ENCODE data around the gene SELPLG.

DNA sequence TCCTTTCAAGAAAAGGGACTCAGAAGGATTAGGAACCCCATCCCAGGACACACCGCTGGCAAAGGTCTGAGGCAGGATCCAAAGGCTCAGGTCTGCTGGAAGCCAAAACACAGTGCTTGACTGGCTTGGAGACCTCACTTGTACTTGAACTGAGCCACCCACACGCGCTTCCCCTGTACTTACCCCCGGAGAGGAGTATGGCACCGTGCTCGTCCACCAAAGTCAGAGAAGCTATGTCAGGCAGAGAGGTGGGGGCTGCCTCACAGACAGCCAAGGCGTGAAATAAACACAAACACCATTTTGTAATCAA, 11.1 kb upstream of the SELPLG start:
- TF ChIP-seq, protein P1, sequence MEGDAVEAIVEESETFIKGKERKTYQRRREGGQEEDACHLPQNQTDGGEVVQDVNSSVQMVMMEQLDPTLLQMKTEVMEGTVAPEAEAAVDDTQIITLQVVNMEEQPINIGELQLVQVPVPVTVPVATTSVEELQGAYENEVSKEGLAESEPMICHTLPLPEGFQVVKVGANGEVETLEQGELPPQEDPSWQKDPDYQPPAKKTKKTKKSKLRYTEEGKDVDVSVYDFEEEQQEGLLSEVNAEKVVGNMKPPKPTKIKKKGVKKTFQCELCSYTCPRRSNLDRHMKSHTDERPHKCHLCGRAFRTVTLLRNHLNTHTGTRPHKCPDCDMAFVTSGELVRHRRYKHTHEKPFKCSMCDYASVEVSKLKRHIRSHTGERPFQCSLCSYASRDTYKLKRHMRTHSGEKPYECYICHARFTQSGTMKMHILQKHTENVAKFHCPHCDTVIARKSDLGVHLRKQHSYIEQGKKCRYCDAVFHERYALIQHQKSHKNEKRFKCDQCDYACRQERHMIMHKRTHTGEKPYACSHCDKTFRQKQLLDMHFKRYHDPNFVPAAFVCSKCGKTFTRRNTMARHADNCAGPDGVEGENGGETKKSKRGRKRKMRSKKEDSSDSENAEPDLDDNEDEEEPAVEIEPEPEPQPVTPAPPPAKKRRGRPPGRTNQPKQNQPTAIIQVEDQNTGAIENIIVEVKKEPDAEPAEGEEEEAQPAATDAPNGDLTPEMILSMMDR (IDR thresholded peaks at IDR 0.05; ENCODE audit: low read depth, low read length, missing input control), result no peak
- no peak for TF ChIP-seq ATF3 (IDR thresholded peaks at IDR 0.05)
- no peak for TF ChIP-seq RAD21 (IDR thresholded peaks at IDR 0.05)
- TF ChIP-seq, protein P2, sequence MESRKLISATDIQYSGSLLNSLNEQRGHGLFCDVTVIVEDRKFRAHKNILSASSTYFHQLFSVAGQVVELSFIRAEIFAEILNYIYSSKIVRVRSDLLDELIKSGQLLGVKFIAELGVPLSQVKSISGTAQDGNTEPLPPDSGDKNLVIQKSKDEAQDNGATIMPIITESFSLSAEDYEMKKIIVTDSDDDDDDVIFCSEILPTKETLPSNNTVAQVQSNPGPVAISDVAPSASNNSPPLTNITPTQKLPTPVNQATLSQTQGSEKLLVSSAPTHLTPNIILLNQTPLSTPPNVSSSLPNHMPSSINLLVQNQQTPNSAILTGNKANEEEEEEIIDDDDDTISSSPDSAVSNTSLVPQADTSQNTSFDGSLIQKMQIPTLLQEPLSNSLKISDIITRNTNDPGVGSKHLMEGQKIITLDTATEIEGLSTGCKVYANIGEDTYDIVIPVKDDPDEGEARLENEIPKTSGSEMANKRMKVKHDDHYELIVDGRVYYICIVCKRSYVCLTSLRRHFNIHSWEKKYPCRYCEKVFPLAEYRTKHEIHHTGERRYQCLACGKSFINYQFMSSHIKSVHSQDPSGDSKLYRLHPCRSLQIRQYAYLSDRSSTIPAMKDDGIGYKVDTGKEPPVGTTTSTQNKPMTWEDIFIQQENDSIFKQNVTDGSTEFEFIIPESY (IDR thresholded peaks at IDR 0.05), result no peak
- TF ChIP-seq RXRA (IDR thresholded peaks at IDR 0.05), result no peak
- TF ChIP-seq, protein P3, sequence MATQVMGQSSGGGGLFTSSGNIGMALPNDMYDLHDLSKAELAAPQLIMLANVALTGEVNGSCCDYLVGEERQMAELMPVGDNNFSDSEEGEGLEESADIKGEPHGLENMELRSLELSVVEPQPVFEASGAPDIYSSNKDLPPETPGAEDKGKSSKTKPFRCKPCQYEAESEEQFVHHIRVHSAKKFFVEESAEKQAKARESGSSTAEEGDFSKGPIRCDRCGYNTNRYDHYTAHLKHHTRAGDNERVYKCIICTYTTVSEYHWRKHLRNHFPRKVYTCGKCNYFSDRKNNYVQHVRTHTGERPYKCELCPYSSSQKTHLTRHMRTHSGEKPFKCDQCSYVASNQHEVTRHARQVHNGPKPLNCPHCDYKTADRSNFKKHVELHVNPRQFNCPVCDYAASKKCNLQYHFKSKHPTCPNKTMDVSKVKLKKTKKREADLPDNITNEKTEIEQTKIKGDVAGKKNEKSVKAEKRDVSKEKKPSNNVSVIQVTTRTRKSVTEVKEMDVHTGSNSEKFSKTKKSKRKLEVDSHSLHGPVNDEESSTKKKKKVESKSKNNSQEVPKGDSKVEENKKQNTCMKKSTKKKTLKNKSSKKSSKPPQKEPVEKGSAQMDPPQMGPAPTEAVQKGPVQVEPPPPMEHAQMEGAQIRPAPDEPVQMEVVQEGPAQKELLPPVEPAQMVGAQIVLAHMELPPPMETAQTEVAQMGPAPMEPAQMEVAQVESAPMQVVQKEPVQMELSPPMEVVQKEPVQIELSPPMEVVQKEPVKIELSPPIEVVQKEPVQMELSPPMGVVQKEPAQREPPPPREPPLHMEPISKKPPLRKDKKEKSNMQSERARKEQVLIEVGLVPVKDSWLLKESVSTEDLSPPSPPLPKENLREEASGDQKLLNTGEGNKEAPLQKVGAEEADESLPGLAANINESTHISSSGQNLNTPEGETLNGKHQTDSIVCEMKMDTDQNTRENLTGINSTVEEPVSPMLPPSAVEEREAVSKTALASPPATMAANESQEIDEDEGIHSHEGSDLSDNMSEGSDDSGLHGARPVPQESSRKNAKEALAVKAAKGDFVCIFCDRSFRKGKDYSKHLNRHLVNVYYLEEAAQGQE (IDR thresholded peaks at IDR 0.05), result no peak
- no peak for TF ChIP-seq JUND (IDR thresholded peaks at IDR 0.05)
- TF ChIP-seq SP1 (IDR thresholded peaks at IDR 0.05), result no peak
- no peak for TF ChIP-seq NR2F2 (IDR thresholded peaks at IDR 0.05)

All from liver (tissue), 3 donors.